AG09319 (cell line): Measurements from ENCODE around the gene TAC4.

ENCODE experiments used
- DNase-seq: peaks from one replicate; pipeline ENCODE4 v3.0.0-alpha.2; 2010; ENCODE audit warnings: low read depth; ENCODE audit errors: extremely low read depth
- CTCF ChIP-seq: IDR thresholded peaks from 2 replicates; pipeline ENCODE4 v1.5.1; 2011; ENCODE audit warnings: low read depth, mild to moderate bottlenecking, inconsistent platforms, low read length, moderate library complexity

Gene TAC4

GRCh38 chr17:49861150-49861884 is 13.4 kb upstream of the TAC4 start:
- DNase-seq = no peak
- peak; percentile 87 for TF ChIP-seq CTCF

- no peak for TF ChIP-seq CTCF
- no peak for DNase-seq
These were observed 12.4 kb upstream of the TAC4 start for GRCh38 chr17:49859991-49860953.

GRCh38 chr17:49858796-49859195 is 10.9 kb upstream of the TAC4 start:
- no peak for DNase-seq

GRCh38 chr17:49854126-49854525 is 6.3 kb upstream of the TAC4 start:
- no peak for DNase-seq
- TF ChIP-seq CTCF = no peak

More at GRCh38 chr17:49858796-49859195, 10.9 kb upstream of the TAC4 start:
- TF ChIP-seq CTCF = no peak

- TF ChIP-seq CTCF = no peak
- no peak for DNase-seq
These were observed 5.7 kb upstream of the TAC4 start for GRCh38 chr17:49853470-49854015.

GRCh38 chr17:49851387-49852291 is 3.8 kb upstream of the TAC4 start:
- TF ChIP-seq CTCF = peak; percentile 72
- DNase-seq = peak; percentile 48
